ENCODE results near the gene RETREG2. TPM values are rescaled to one million over a fixed set of nuclear protein-coding genes. Genes with fewer than 3 reads are reported as not detected.

RETREG2 gene
- total and polyA plus RNA-seq, 4 donors, result 21.7 to 42.8 (median 37.7) TPM

DNA sequence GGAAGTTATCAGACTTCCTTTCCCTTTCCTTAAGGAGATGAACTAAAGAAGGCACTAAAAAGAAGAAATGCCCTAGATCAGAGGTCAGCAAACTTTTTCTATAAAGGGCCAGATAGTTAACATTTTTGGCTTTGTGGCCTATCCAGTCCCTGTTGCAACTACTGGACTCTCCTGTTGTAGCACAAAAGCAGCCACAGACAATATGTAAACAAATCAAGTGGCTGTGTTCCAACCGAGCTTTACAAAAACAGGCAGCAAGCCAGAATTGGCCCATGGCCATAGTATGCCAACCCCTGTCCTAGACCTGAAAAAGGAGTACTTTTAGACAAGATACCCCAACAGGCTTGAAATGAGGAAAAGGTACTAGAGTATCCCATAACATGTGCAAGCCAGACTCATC lies 28.4 kb upstream of the RETREG2 start:
- no peaks in the 10 kb centered on the region for H3K27me3 ChIP-seq (ENCODE audit: control insufficient read depth in 4 of 4, insufficient read depth in 4 of 4, low read length in 3 of 4)
- whole genome bisulfite sequencing, result 15% methylated on average over 1 of the region's 1 CpG
- H3K36me3 ChIP-seq (ENCODE audit: control insufficient read depth in 4 of 4, insufficient read depth in 3 of 4, low read depth in 1 of 4, low read length in 3 of 4), result peaks cover 1 to 13% (median 6%) of the 10 kb centered on the region in 4 donors
- TF ChIP-seq, protein P1, sequence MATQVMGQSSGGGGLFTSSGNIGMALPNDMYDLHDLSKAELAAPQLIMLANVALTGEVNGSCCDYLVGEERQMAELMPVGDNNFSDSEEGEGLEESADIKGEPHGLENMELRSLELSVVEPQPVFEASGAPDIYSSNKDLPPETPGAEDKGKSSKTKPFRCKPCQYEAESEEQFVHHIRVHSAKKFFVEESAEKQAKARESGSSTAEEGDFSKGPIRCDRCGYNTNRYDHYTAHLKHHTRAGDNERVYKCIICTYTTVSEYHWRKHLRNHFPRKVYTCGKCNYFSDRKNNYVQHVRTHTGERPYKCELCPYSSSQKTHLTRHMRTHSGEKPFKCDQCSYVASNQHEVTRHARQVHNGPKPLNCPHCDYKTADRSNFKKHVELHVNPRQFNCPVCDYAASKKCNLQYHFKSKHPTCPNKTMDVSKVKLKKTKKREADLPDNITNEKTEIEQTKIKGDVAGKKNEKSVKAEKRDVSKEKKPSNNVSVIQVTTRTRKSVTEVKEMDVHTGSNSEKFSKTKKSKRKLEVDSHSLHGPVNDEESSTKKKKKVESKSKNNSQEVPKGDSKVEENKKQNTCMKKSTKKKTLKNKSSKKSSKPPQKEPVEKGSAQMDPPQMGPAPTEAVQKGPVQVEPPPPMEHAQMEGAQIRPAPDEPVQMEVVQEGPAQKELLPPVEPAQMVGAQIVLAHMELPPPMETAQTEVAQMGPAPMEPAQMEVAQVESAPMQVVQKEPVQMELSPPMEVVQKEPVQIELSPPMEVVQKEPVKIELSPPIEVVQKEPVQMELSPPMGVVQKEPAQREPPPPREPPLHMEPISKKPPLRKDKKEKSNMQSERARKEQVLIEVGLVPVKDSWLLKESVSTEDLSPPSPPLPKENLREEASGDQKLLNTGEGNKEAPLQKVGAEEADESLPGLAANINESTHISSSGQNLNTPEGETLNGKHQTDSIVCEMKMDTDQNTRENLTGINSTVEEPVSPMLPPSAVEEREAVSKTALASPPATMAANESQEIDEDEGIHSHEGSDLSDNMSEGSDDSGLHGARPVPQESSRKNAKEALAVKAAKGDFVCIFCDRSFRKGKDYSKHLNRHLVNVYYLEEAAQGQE (IDR thresholded peaks at IDR 0.05), result peak; percentile 31
- TF ChIP-seq JUND (IDR thresholded peaks at IDR 0.05) (peak in 1 of 2 donors; percentile 34), RXRA (IDR thresholded peaks at IDR 0.05) (peak; percentile 71 to 82), NR2F2 (IDR thresholded peaks at IDR 0.05) (peak; percentile 63), YY1 (IDR thresholded peaks at IDR 0.05) (no peak), TAF1 (conservative IDR thresholded peaks at IDR 0.05) (no peak), RAD21 (IDR thresholded peaks at IDR 0.05) (peak; percentile 52 to 65), FOXA2 (IDR thresholded peaks at IDR 0.05) (peak; percentile 72), FOXA1 (IDR thresholded peaks at IDR 0.05) (peak; percentile 35), SP1 (IDR thresholded peaks at IDR 0.05) (peak; percentile 72), HNF4A (conservative IDR thresholded peaks at IDR 0.05) (peak; percentile 78 to 87), HNF4G (IDR thresholded peaks at IDR 0.05) (no peak)
- TF ChIP-seq, protein P2, sequence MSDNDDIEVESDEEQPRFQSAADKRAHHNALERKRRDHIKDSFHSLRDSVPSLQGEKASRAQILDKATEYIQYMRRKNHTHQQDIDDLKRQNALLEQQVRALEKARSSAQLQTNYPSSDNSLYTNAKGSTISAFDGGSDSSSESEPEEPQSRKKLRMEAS (IDR thresholded peaks at IDR 0.05), result peak; percentile 30
- TF ChIP-seq, protein P3, sequence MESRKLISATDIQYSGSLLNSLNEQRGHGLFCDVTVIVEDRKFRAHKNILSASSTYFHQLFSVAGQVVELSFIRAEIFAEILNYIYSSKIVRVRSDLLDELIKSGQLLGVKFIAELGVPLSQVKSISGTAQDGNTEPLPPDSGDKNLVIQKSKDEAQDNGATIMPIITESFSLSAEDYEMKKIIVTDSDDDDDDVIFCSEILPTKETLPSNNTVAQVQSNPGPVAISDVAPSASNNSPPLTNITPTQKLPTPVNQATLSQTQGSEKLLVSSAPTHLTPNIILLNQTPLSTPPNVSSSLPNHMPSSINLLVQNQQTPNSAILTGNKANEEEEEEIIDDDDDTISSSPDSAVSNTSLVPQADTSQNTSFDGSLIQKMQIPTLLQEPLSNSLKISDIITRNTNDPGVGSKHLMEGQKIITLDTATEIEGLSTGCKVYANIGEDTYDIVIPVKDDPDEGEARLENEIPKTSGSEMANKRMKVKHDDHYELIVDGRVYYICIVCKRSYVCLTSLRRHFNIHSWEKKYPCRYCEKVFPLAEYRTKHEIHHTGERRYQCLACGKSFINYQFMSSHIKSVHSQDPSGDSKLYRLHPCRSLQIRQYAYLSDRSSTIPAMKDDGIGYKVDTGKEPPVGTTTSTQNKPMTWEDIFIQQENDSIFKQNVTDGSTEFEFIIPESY (IDR thresholded peaks at IDR 0.05), result peak; percentile 46
- TF ChIP-seq, protein P4, sequence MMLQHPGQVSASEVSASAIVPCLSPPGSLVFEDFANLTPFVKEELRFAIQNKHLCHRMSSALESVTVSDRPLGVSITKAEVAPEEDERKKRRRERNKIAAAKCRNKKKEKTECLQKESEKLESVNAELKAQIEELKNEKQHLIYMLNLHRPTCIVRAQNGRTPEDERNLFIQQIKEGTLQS (IDR thresholded peaks at IDR 0.05), result peak; percentile 27
- TF ChIP-seq, protein P5, sequence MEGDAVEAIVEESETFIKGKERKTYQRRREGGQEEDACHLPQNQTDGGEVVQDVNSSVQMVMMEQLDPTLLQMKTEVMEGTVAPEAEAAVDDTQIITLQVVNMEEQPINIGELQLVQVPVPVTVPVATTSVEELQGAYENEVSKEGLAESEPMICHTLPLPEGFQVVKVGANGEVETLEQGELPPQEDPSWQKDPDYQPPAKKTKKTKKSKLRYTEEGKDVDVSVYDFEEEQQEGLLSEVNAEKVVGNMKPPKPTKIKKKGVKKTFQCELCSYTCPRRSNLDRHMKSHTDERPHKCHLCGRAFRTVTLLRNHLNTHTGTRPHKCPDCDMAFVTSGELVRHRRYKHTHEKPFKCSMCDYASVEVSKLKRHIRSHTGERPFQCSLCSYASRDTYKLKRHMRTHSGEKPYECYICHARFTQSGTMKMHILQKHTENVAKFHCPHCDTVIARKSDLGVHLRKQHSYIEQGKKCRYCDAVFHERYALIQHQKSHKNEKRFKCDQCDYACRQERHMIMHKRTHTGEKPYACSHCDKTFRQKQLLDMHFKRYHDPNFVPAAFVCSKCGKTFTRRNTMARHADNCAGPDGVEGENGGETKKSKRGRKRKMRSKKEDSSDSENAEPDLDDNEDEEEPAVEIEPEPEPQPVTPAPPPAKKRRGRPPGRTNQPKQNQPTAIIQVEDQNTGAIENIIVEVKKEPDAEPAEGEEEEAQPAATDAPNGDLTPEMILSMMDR (IDR thresholded peaks at IDR 0.05; ENCODE audit: low read depth, low read length, missing input control), result no peak
- DNase-seq (ENCODE audit: low spot score), result no peak
- H3K4me1 ChIP-seq (ENCODE audit: control insufficient read depth in 4 of 4, insufficient read depth in 4 of 4, low read length in 3 of 4), result peaks cover 0 to 13% (median 11%) of the 10 kb centered on the region in 4 donors
- no peak overlapping the region for H3K4me3 ChIP-seq (ENCODE audit: low read depth in 1 of 3, low read length in 3 of 3)
- no peaks in the 10 kb centered on the region for H3K9me3 ChIP-seq (ENCODE audit: control insufficient read depth in 4 of 4, low read length in 3 of 4)
- no peak overlapping the region for H3K9ac ChIP-seq (ENCODE audit: low read depth in 1 of 2, low read length in 2 of 2)
- H3K27ac ChIP-seq (ENCODE audit: low read depth in 1 of 2, low read length in 2 of 2), result no peak overlapping the region
